NCI-H1105 (cell line): ENCODE measurements around the gene FAM13A.
"Not testable (repeated sequence)": the region's sequence is repeated elsewhere in the genome, so short reads cannot be mapped to it uniquely, and the experiment has no call there.

ENCODE experiments used
- DNase-seq: peaks from one replicate; lab custom pipeline; 2025; lab: John Stamatoyannopoulos, UW

The FAM13A gene

GRCh38 chr4:88897752-88898151 lies 159.2 kb downstream of the FAM13A start:
- no peak for DNase-seq

GRCh38 chr4:88897180-88897579 lies 159.8 kb downstream of the FAM13A start:
- no peak for DNase-seq

DNA sequence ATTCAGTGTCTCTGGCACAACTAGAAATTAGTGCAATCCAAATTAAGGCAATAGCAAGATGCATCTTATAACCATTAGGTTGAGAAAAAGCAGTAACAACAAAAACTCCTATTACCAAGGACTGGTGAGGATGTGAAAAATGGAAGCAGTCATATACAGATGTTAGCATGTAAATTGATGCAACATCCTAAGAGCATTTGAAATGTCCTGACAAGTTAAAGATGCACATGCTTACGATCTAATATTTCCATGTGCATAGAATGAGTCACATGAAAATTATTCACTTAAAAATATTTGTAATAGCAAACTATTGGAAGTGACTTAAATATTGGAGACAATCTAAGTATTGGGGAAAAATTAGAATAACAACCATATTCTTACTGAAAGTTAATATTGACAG lies 163.0 kb downstream of the FAM13A start:
- no peak for DNase-seq

DNA sequence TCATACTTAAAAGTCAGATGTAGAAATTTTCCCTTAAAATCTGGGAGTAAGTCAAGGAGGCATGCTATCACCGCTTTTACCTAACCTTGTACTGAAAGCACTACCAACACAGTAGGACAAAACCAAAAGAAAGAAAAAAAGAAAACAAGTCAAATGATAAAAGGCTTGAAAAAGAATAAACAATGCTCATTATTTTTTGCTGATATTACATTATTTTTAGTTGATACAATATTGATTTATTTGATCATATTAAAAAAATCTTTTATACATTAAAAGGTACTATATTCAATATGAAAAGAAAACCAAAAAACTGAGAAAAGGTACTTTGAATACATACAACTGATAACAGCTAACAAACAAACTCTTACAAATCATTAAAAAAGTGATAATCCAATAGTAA lies 164.3 kb downstream of the FAM13A start:
- no peak for DNase-seq

DNA sequence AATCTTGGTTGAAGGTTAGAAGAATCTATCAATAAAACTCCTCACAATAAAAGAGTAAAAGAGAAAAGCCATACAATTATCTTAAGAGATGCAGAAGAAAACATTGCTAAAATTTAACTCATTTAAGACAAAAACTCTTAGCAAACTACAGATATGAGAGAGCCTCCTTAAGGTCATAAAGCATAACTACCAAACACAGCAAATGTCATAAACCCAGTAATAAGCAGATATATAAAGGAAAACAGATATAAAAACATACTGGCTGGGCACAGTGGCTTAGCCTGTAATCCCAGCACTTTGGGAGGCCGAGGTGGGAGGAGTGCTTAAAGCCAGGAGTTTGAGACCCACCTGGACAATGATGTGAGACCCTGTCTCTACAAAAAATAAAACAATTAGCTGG lies 165.3 kb downstream of the FAM13A start:
- DNase-seq: no peak

GRCh38 chr4:88887409-88887808 lies 169.6 kb downstream of the FAM13A start:
- not testable (repeated sequence) for DNase-seq

DNA sequence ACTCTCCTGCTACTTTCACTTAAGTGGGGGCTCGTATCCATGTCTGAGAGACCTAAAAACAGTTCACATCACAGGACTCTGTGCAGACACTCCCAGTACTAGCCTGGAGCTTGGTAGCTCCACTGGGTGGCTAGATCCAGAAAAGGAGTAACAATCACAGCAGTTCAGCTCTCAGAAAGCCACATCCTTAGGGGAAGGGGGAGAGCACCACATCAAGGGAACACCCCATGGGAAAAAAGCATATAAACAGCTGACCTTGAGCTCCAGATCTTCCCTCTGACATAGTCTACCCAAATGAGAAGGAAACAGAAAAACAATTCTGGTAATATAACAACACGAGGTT lies 175.8 kb downstream of the FAM13A start:
- DNase-seq: no peak

DNA sequence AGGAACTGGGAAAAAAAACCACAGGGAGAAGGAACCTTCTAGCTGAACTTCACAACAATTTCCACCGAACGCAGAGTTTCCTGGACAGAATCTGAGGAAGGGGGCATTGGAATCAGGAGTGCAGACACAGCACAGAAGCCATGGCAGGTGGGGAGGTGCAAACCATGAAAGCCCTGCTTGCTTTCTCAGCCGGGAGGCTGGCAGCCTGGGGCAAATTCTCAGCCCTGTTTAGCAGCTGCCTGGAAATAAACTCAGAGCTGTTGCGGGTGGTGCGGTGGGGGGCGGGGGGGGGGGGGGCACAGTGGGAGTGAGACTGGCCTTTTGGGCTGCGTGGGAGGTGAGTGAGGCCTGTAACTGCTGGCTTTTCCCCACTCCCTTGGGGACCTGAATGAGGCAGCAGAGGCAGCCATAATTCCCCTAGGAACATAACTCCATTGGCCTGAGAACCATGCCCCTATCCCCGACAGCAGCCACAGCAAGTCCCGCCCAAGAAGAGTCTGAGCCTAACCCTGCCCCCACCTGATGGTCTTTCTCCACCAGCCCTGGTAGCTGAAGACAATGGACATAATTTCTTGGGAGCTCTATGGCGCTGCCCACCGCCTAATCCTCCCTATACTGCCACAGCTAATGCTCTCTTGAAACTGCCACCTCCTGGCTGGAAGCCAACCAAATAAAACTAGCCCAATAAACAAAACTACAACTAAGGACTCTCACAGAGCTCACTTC lies 176.3 kb downstream of the FAM13A start:
- peak; percentile 25 for DNase-seq

DNA sequence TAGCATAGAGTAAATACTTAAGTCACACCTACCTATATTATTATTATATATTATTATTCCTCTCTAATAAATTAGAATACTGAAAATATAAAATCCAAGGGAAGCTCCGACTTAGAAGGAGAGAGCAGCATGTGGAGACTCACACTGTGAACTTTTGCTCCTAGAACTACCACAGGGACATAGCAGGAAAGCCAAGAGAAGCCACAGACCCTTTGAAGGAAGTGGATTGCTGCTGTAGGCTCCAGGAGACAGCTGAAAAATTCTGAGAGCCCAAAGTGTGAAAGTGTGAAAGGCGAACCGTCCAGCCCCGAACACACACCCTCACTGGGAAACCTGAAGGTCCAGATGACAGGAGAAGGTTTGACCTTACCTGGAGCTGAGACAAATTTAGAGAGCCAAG lies 177.0 kb downstream of the FAM13A start:
- no peak for DNase-seq

- no peak for DNase-seq
These were observed 178.3 kb downstream of the FAM13A start for GRCh38 chr4:88878642-88879041.

GRCh38 chr4:88870428-88870827 lies 186.6 kb downstream of the FAM13A start:
- no peak for DNase-seq

- DNase-seq: no peak
These were observed 188.5 kb downstream of the FAM13A start for GRCh38 chr4:88868510-88868909.

- peak; percentile 37 for DNase-seq
These were observed 190.0 kb downstream of the FAM13A start for GRCh38 chr4:88866862-88867550.

- no peak for DNase-seq
These were observed 191.5 kb downstream of the FAM13A start for GRCh38 chr4:88865466-88865865.

GRCh38 chr4:88865046-88865445 lies 191.9 kb downstream of the FAM13A start:
- no peak for DNase-seq

GRCh38 chr4:88860586-88860985 lies 196.4 kb downstream of the FAM13A start:
- no peak for DNase-seq

- DNase-seq: no peak
These were observed 197.7 kb downstream of the FAM13A start for GRCh38 chr4:88859191-88859812.

- no peak for DNase-seq
These were observed 198.2 kb downstream of the FAM13A start for GRCh38 chr4:88858752-88859151.

DNA sequence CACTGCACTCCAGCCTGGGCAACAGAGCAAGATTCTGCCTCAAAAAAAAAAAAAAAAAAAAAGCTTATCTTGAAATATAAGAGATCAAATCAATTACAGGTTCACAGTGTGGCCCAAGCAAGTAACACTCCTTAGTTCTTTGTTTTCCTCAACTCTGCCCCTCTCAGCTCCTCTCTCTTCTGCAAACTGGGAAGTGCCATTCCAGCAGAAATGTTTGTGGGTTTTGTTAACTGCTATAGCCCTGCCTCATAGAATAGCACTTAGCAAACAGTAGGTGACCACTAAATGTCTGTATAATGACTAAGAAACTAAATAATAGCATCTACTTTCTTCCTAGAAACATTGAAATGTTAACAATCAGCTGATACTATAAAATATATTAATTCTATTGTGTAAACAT lies 199.4 kb downstream of the FAM13A start:
- no peak for DNase-seq

DNA sequence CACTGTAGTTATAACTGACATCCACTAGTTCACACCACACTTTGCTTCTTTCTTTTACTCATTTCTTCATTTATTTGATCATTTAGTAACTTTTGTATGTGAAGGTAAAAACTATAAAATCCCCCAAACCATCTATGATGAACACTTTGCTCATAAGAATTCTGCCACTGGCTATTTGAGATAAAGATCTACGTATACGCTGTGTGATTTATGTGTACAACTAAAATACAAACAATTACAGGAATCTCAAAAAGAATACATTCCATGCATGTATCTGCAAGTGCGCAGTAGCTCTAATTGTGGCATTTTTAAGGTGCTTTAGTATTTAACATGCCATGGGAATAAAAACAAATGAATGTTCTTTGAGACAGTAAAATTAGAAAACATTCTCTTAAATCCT lies 202.5 kb downstream of the FAM13A start:
- no peak for DNase-seq

DNA sequence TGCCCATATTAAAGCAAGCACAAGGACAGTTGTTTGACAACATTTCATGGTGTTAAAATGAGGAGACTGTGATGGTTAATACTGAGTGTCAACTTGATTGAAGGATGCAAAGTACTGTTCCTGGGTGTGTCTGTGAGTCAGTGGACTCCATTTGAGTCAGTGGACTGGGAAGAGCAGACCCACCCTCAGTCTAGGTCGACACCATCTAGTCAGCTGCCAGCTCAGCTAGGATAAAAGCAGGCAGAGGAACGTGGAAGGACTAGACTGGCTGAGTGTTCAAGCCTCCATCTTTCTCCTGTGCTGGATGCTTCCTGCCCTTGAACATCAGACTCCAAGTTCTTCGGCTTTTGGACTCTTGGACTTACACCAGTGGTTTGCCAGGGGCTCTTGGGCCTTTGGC lies 203.4 kb downstream of the FAM13A start:
- not testable (repeated sequence) for DNase-seq

DNA sequence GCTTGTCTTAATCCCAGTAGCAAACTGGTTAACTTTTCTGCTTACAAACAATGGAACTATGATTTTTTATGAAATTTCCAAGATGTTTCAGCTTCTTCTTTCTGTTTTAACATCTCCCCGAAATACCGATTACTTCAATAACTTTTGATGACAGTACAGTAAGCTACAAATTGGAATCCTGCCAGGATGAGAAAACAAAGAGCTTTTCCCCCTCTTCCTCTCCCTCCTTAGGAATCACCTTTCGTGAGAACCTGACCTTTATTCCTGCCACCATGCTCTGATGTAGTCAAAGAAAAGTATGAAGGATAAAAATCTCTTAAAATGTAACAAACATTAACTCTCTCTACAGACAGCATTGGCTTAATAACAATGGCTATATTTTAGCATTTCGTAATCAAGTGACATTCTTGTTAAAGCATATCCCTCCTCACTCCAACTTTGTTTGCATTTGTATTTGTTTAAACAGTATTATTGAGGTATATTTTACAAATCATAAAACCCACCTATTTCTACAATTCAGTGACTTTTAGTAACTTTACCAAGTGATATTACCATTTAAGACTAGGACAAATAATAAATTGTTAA lies 210.7 kb downstream of the FAM13A start:
- no peak for DNase-seq

DNA sequence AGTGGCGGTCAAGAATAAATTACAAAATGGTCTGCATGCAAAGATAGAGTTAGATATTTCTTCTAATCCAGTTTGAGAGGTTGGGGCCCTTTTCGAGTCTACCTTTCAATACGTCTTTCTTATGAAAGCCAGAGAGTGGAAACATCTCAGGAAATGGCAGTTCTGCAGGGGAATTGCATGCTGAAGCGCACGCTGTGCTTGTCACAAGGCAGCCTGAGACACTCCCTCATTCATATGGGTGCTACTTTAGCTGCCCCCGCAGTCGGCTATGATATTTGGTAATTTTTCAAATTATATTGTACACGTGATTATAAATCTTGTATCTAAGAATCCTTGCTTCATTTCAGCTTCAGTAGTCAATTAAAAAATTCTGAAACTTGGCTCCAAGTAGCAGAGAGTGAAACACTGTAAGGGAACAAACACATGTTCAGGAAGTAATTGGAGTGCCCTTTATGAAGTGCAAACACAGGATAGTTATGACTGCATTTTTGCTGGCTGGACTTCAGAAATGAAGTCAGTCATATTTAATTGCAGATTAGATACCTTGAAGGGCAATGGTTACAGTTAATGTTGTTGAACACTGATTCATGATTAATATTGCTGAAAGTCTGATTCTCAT lies 213.8 kb downstream of the FAM13A start:
- peak; percentile 4 for DNase-seq
